Measurements from ENCODE around the gene ADRM1.

ADRM1 gene

GRCh38 chr20:62268228-62268900, 34.4 kb upstream of the ADRM1 start:
- H3K79me2 ChIP-seq (ENCODE audit: insufficient read depth, low read depth), result no peaks in the 10 kb centered on the region
- H3K27ac ChIP-seq, result no peak overlapping the region
- no peaks in the 10 kb centered on the region for H3K27me3 ChIP-seq (ENCODE audit: insufficient read depth, low read depth)
- no peak overlapping the region for H3K4me2 ChIP-seq
- H4K20me1 ChIP-seq (ENCODE audit: insufficient read depth), result no peaks in the 10 kb centered on the region
- H3K4me3 ChIP-seq (IDR thresholded peaks at IDR 0.05; ENCODE audit: insufficient read depth, low read depth, low read length), result no peak overlapping the region
- no peak overlapping the region for H3K9ac ChIP-seq
- H3K36me3 ChIP-seq (ENCODE audit: insufficient read depth), result no peaks in the 10 kb centered on the region
- H2AFZ ChIP-seq (ENCODE audit: low read depth), result no peak overlapping the region
- TF ChIP-seq, protein P1, sequence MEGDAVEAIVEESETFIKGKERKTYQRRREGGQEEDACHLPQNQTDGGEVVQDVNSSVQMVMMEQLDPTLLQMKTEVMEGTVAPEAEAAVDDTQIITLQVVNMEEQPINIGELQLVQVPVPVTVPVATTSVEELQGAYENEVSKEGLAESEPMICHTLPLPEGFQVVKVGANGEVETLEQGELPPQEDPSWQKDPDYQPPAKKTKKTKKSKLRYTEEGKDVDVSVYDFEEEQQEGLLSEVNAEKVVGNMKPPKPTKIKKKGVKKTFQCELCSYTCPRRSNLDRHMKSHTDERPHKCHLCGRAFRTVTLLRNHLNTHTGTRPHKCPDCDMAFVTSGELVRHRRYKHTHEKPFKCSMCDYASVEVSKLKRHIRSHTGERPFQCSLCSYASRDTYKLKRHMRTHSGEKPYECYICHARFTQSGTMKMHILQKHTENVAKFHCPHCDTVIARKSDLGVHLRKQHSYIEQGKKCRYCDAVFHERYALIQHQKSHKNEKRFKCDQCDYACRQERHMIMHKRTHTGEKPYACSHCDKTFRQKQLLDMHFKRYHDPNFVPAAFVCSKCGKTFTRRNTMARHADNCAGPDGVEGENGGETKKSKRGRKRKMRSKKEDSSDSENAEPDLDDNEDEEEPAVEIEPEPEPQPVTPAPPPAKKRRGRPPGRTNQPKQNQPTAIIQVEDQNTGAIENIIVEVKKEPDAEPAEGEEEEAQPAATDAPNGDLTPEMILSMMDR (conservative IDR thresholded peaks at IDR 0.05; ENCODE audit: low read depth, low read length), result no peak
- no peaks in the 10 kb centered on the region for H3K4me1 ChIP-seq (ENCODE audit: low read depth, poor library complexity, severe bottlenecking)

DNA sequence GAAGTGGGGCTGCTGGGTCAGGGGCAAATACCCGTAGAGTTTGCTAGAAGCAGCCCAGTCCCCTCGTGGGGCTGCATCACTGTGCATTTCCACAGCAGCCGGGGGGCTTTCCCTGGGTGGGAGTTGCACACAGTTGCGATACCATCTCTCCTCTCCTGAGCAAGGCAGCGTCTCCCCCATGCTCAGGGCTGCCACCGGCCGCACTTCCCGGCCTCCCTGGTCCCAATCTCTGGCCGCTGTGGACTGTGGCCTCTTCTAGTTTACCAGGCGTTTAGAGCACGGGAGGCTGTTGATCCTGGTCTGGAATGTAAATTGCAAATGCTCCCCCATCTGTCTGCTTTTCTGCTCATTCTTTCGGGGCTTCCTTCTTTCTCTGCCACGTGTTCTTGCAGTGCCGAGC, 33.4 kb upstream of the ADRM1 start:
- no peaks in the 10 kb centered on the region for H3K27me3 ChIP-seq (ENCODE audit: insufficient read depth, low read depth)
- H3K9ac ChIP-seq, result no peak overlapping the region
- no peaks in the 10 kb centered on the region for H3K36me3 ChIP-seq (ENCODE audit: insufficient read depth)
- H3K4me3 ChIP-seq (IDR thresholded peaks at IDR 0.05; ENCODE audit: insufficient read depth, low read depth, low read length), result no peak overlapping the region
- no peak overlapping the region for H3K4me2 ChIP-seq
- H3K4me1 ChIP-seq (ENCODE audit: low read depth, poor library complexity, severe bottlenecking), result no peaks in the 10 kb centered on the region
- H4K20me1 ChIP-seq (ENCODE audit: insufficient read depth), result no peaks in the 10 kb centered on the region
- no peaks in the 10 kb centered on the region for H3K79me2 ChIP-seq (ENCODE audit: insufficient read depth, low read depth)
- H3K27ac ChIP-seq, result no peak overlapping the region
- H2AFZ ChIP-seq (ENCODE audit: low read depth), result no peak overlapping the region
- TF ChIP-seq, protein P1 (conservative IDR thresholded peaks at IDR 0.05; ENCODE audit: low read depth, low read length), result no peak

GRCh38 chr20:62269871-62270270, 32.9 kb upstream of the ADRM1 start:
- no peak overlapping the region for H3K4me3 ChIP-seq (IDR thresholded peaks at IDR 0.05; ENCODE audit: insufficient read depth, low read depth, low read length)
- H2AFZ ChIP-seq (ENCODE audit: low read depth), result no peak overlapping the region
- no peaks in the 10 kb centered on the region for H3K36me3 ChIP-seq (ENCODE audit: insufficient read depth)
- H3K27me3 ChIP-seq (ENCODE audit: insufficient read depth, low read depth), result no peaks in the 10 kb centered on the region
- no peaks in the 10 kb centered on the region for H3K79me2 ChIP-seq (ENCODE audit: insufficient read depth, low read depth)
- H3K4me2 ChIP-seq, result no peak overlapping the region
- H3K9ac ChIP-seq, result no peak overlapping the region
- no peaks in the 10 kb centered on the region for H4K20me1 ChIP-seq (ENCODE audit: insufficient read depth)
- H3K4me1 ChIP-seq (ENCODE audit: low read depth, poor library complexity, severe bottlenecking), result no peaks in the 10 kb centered on the region
- TF ChIP-seq, protein P1 (conservative IDR thresholded peaks at IDR 0.05; ENCODE audit: low read depth, low read length), result no peak
- no peak overlapping the region for H3K27ac ChIP-seq

- TF ChIP-seq, protein P1 (conservative IDR thresholded peaks at IDR 0.05; ENCODE audit: low read depth, low read length), result no peak
- Histone ChIP-seq H3K79me2 (ENCODE audit: insufficient read depth, low read depth) (no peaks in the 10 kb centered on the region), H3K4me1 (ENCODE audit: low read depth, poor library complexity, severe bottlenecking) (no peaks in the 10 kb centered on the region), H2AFZ (ENCODE audit: low read depth) (no peak overlapping the region), H3K36me3 (ENCODE audit: insufficient read depth) (no peaks in the 10 kb centered on the region), H3K27ac (no peak overlapping the region), H3K9ac (no peak overlapping the region), H3K4me3 (IDR thresholded peaks at IDR 0.05; ENCODE audit: insufficient read depth, low read depth, low read length) (no peak overlapping the region), H3K4me2 (no peak overlapping the region), H4K20me1 (ENCODE audit: insufficient read depth) (no peaks in the 10 kb centered on the region), H3K27me3 (ENCODE audit: insufficient read depth, low read depth) (no peaks in the 10 kb centered on the region)
These were observed 30.6 kb upstream of the ADRM1 start for GRCh38 chr20:62272200-62272599.

All from KMS-11 (cell line).